ENCODE results near the gene ACSS1. TPM values are rescaled to one million over a fixed set of nuclear protein-coding genes. Genes with fewer than 3 reads are reported as not detected.

Gene ACSS1
- total and polyA plus RNA-seq, 8 donors: 26.6 to 44.3 (median 42.3) TPM

DNA sequence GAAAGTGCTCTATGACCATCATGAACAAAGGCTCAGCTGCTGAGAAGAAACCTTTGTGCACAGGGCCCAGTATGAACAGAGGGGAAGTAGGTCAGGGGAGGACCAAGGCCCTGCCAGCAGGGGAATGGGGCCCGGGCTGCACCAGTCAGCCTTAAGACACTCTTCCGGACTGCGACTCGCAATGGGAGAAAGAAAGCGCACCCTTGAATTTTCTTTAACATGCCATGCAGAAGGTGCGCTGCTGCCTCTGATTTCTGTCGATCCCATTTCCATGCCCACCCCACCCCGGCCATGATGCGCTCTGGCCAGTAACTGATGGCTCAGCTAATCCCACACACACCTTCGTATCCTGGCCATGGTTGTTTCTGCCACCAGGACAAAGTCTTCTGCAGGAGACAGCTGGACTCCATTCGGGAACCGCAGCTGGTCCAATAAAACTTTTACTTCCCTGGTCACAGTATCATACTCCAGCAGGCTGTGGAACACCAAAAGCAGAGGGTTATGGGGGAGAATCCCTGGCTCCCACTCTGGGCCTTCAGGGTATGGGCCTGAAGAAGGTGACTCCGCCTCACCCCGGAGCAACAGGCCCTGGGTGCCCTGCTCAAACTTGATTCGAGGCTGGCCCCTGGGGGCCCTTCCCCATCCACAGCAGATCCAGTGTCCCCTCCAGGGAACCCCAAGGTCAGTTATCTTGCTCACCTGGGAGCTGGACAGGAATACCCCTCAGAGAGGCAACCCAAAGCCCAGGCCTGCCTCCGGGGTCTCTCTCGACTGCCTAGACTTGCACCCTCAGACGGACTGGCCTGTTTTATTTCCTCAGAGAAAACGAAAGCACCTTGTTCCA is 88.5 kb downstream of the ACSS1 start:
- Histone ChIP-seq H3K27me3 (no peaks in the 10 kb centered on the region), H3K36me3 (peaks cover 0 to 99% of the 10 kb centered on the region in 2 donors), H3K27ac (no peak overlapping the region), H3K9me3 (no peaks in the 10 kb centered on the region), H3K4me1 (peaks cover 0 to 8% of the 10 kb centered on the region in 2 donors), H3K4me3 (no peak overlapping the region)
- intact Hi-C loops (cut with DNase I): no loop called here
- ATAC-seq (no peak), DNase-seq (no peak)
- TF ChIP-seq CTCF (IDR thresholded peaks at IDR 0.05): no peak

DNA sequence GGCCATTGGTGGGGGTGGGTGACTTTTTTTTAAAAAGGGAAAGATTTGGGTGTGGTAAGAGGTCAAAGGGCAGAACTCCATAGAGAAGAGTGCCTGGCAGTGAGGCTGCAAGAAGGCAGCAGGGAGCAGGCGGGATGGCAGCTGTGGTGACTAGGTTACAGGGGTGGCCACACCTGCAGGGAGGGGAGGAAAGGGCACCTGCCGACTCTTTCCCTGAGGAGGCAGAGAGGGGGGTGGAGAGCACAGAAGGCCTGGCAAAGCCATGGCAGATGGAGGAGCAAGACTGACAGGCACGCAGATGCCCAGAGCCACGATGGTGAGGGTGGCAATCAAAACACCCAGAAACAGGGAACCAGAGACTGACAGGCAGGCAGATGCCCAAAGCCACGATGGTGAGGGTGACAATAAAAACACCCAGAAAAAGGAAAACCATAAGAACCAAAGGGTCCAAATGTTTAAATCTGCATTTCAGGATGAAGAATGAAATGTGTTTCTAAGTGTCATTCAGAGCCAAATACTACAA is 89.6 kb downstream of the ACSS1 start:
- no peaks in the 10 kb centered on the region for H3K27me3 ChIP-seq
- no peaks in the 10 kb centered on the region for H3K9me3 ChIP-seq
- peaks cover 0 to 100% of the 10 kb centered on the region in 2 donors for H3K36me3 ChIP-seq
- intact Hi-C loops (cut with DNase I): no loop called here
- DNase-seq (no peak), ATAC-seq (no peak)
- no peaks in the 10 kb centered on the region for H3K4me1 ChIP-seq
- no peak overlapping the region for H3K27ac ChIP-seq
- no peak overlapping the region for H3K4me3 ChIP-seq
- TF ChIP-seq CTCF (IDR thresholded peaks at IDR 0.05): no peak

GRCh38 chr20:24966317-24967012 is 91.5 kb downstream of the ACSS1 start:
- no peak for TF ChIP-seq CTCF (IDR thresholded peaks at IDR 0.05)
- intact Hi-C loops (cut with DNase I): no loop called here
- Histone ChIP-seq H3K9me3 (no peaks in the 10 kb centered on the region), H3K36me3 (peaks cover 0 to 97% of the 10 kb centered on the region in 2 donors), H3K4me1 (no peaks in the 10 kb centered on the region), H3K4me3 (no peak overlapping the region), H3K27ac (no peak overlapping the region), H3K27me3 (no peaks in the 10 kb centered on the region)
- ATAC-seq: no peak
- DNase-seq: no peak

GRCh38 chr20:24965065-24965919 is 92.6 kb downstream of the ACSS1 start:
- no peak overlapping the region for H3K27ac ChIP-seq
- TF ChIP-seq CTCF (IDR thresholded peaks at IDR 0.05): no peak
- ATAC-seq: no peak
- intact Hi-C loops (cut with DNase I): no loop called here
- no peak overlapping the region for H3K4me3 ChIP-seq
- H3K27me3 ChIP-seq: no peaks in the 10 kb centered on the region
- no peaks in the 10 kb centered on the region for H3K4me1 ChIP-seq
- no peaks in the 10 kb centered on the region for H3K9me3 ChIP-seq
- H3K36me3 ChIP-seq: peaks cover 0 to 97% of the 10 kb centered on the region in 2 donors
- DNase-seq: no peak
